PC-3 (cell line): ENCODE data around the gene TNPO1. TPM values are rescaled to one million over a fixed set of nuclear protein-coding genes. Genes with fewer than 3 reads are reported as not detected.
"Not testable (repeated sequence)": the region's sequence is repeated elsewhere in the genome, so short reads cannot be mapped to it uniquely, and the experiment has no call there.

ENCODE experiments used
- ATAC-seq: fragments of 200-7000 bp; cut with Tn5 transposase; 2 replicates; pipeline ENCODE4 v1.9.1; 2020; ENCODE audit warnings: mild to moderate bottlenecking, moderate library complexity
- BruUV-seq: library from RNA; stranded (reverse); fragments of 400-500 nt; replicated peaks from 2 replicates; lab custom pipeline; 2021; lab: Mats Ljungman, UMichigan
- CTCF ChIA-PET: fragments of 300-600 bp; sonication (Branson Sonifier 250); formaldehyde crosslinking; loops from one replicate; lab custom pipeline; 2022; ENCODE audit warnings: antibody characterized with exemption; lab: Charles Lee
- POLR2A ChIA-PET: fragments of 300-600 bp; sonication (Branson Sonifier 250); formaldehyde crosslinking; loops from one replicate; lab custom pipeline; 2022; ENCODE audit warnings: antibody characterized with exemption; ENCODE audit not compliant: unreplicated experiment; lab: Charles Lee
- DNase-seq: peaks from one replicate; pipeline ENCODE4 v3.0.0-alpha.2; 2015
- H2AFZ ChIP-seq: fragments of 300-600 bp; sonication (generic); 2 replicates; pipeline ENCODE4 v1.6.0; 2016; ENCODE audit warnings: antibody characterized with exemption, low read length
- H3F3A ChIP-seq: fragments of 300-600 bp; sonication (generic); one replicate; pipeline ENCODE4 v1.6.0; 2017; ENCODE audit warnings: antibody characterized with exemption, low read length, control low read depth, mild to moderate bottlenecking; ENCODE audit not compliant: unreplicated experiment
- H3K27ac ChIP-seq: fragments of 300-600 bp; sonication (generic); 2 replicates; pipeline ENCODE4 v1.5.1; 2016; ENCODE audit warnings: mild to moderate bottlenecking, low read length
- H3K27me3 ChIP-seq: fragments of 300-600 bp; sonication (generic); 2 replicates; pipeline ENCODE4 v1.6.1; 2016; ENCODE audit warnings: low read length, mixed read lengths
- H3K36me3 ChIP-seq: fragments of 300-600 bp; sonication (generic); 2 replicates; pipeline ENCODE4 v1.6.1; 2016; ENCODE audit warnings: low read depth, mixed run types, low read length, mixed read lengths
- H3K4me1 ChIP-seq: fragments of 300-600 bp; sonication (generic); 2 replicates; pipeline ENCODE4 v1.5.1; 2016; ENCODE audit warnings: low read length; ENCODE audit not compliant: insufficient read depth
- H3K4me2 ChIP-seq: fragments of 300-600 bp; sonication (generic); 2 replicates; pipeline ENCODE4 v1.6.0; 2016; ENCODE audit warnings: low read length
- H3K4me3 ChIP-seq: fragments of 300-600 bp; sonication (generic); 2 replicates; pipeline ENCODE4 v1.5.1; 2016; ENCODE audit warnings: mild to moderate bottlenecking, low read length, mixed read lengths
- H3K79me2 ChIP-seq: fragments of 300-600 bp; sonication (generic); 2 replicates; pipeline ENCODE4 v1.6.1; 2017; ENCODE audit warnings: low read length, mixed read lengths
- H3K9ac ChIP-seq: fragments of 300-600 bp; sonication (generic); 2 replicates; pipeline ENCODE4 v1.6.0; 2016; ENCODE audit warnings: mild to moderate bottlenecking, low read length
- H3K9me2 ChIP-seq: fragments of 300-600 bp; sonication (generic); replicated peaks from 2 replicates; pipeline ENCODE4 v1.6.1; 2016; ENCODE audit warnings: mixed run types, low read length, mixed read lengths
- H3K9me3 ChIP-seq: fragments of 300-600 bp; sonication (generic); 2 replicates; pipeline ENCODE4 v1.6.1; 2016; ENCODE audit warnings: low read length, mixed read lengths
- H4K20me1 ChIP-seq: fragments of 300-600 bp; sonication (generic); 2 replicates; pipeline ENCODE4 v1.6.1; 2016; ENCODE audit warnings: low read length, mixed read lengths
- CTCF ChIP-seq: fragments of 300-600 bp; sonication (generic); conservative IDR thresholded peaks from 2 replicates; pipeline ENCODE4 v1.5.1; 2017; ENCODE audit warnings: antibody characterized with exemption, low read depth, mild to moderate bottlenecking, low read length
- EZH2 ChIP-seq: fragments of 300-600 bp; sonication (generic); IDR thresholded peaks from one replicate; pipeline ENCODE4 v1.6.1; 2017; ENCODE audit warnings: antibody characterized with exemption, mild to moderate bottlenecking, low read length; ENCODE audit not compliant: unreplicated experiment
- EZH2phosphoT487 ChIP-seq: fragments of 300-600 bp; sonication (generic); IDR thresholded peaks from 2 replicates; pipeline ENCODE4 v1.6.1; 2018; ENCODE audit warnings: mild to moderate bottlenecking, antibody characterized with exemption, low read length, borderline replicate concordance
- intact Hi-C: fragments of 100-400 bp; cut with micrococcal nuclease; formaldehyde crosslinking; loops from 2 replicates; pipeline ENCODE4 v1.9.0; 2023
- total RNA-seq: library from RNA; depleted of rRNA; stranded (reverse); fragments of >200 nt; gene quantifications from 2 replicates; pipeline ENCODE4 v1.2.3, GENCODE V29; 2014

TNPO1 gene
- total RNA-seq, 1 experiment from 2014 or later, result 187 TPM

- Histone ChIP-seq H3K9me2 (no peaks in the 10 kb centered on the region), H3K27me3 (no peaks in the 10 kb centered on the region), H3F3A (no peaks in the 10 kb centered on the region), H4K20me1 (no peaks in the 10 kb centered on the region), H3K9me3 (no peaks in the 10 kb centered on the region), H3K79me2 (no peaks in the 10 kb centered on the region), H2AFZ (no peak overlapping the region), H3K9ac (no peak overlapping the region), H3K4me2 (no peak overlapping the region), H3K4me3 (no peak overlapping the region), H3K4me1 (no peaks in the 10 kb centered on the region), H3K27ac (no peak overlapping the region), H3K36me3 (no peaks in the 10 kb centered on the region)
- no peak for ATAC-seq
- intact Hi-C loops, result no loop called here
- POLR2A ChIA-PET, result no interaction called here
- no TSS peak for BruUV-seq
- CTCF ChIA-PET, result no interaction called here
- DNase-seq, result no peak
- TF ChIP-seq EZH2phosphoT487, result no peak
- no peak for TF ChIP-seq CTCF
- no peak for TF ChIP-seq EZH2
These were observed 109.0 kb downstream of the TNPO1 start for GRCh38 chr5:72925336-72926010.

GRCh38 chr5:72932686-72933085 lies 116.2 kb downstream of the TNPO1 start:
- CTCF ChIA-PET, H3K4me2 ChIP-seq, ATAC-seq, H3K36me3 ChIP-seq, H3K9me3 ChIP-seq, H4K20me1 ChIP-seq, H3K27ac ChIP-seq, H2AFZ ChIP-seq, DNase-seq, H3K9me2 ChIP-seq, POLR2A ChIA-PET, H3F3A ChIP-seq, H3K27me3 ChIP-seq, H3K4me3 ChIP-seq, intact Hi-C loops, BruUV-seq, H3K79me2 ChIP-seq, H3K9ac ChIP-seq, H3K4me1 ChIP-seq: not testable (repeated sequence)

GRCh38 chr5:72934953-72935725 lies 118.7 kb downstream of the TNPO1 start:
- CTCF ChIA-PET, H3K4me2 ChIP-seq, H3K79me2 ChIP-seq, H3K9me3 ChIP-seq, POLR2A ChIA-PET, H2AFZ ChIP-seq, BruUV-seq, H4K20me1 ChIP-seq, H3K4me3 ChIP-seq, H3K4me1 ChIP-seq, H3K27ac ChIP-seq, intact Hi-C loops, H3K9ac ChIP-seq, DNase-seq, ATAC-seq, H3F3A ChIP-seq, H3K27me3 ChIP-seq, H3K9me2 ChIP-seq, H3K36me3 ChIP-seq: not testable (repeated sequence)
